Activated CD8-positive, alpha-beta memory T cell treated with anti-CD3 and anti-CD28 coated beads for 24 hours (primary cell): ENCODE data around the gene BCHE.
"Not testable (repeated sequence)": the region's sequence is repeated elsewhere in the genome, so short reads cannot be mapped to it uniquely, and the experiment has no call there.

ENCODE experiments used
- DNase-seq: peaks from one replicate; pipeline ENCODE4 v3.0.0-alpha.2; 2020

Gene BCHE

GRCh38 chr3:165815682-165816081, 21.5 kb downstream of the BCHE start:
- DNase-seq: no peak

DNA sequence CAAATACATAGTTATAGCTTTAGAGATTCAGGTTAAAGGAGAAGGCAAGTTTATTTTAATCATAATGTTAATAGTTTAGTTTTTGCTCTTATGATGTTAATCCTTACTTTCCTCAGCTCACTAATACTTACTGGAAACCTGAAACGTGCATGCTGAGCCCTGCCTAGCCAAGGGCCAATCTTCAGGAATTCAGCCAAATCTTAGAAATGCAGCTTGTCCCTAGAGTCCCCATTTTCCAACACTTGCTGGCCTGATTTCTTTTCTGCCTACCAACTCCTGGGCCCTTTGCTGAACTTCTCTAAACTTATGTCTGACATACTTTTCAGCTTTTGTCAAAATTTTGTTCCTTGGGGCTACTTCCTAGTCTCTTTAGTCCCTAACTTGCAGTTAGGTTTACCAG, 22.8 kb downstream of the BCHE start:
- DNase-seq: no peak

- not testable (repeated sequence) for DNase-seq
Measured at GRCh38 chr3:165807937-165808336, 29.3 kb downstream of the BCHE start.

- no peak for DNase-seq
Measured at GRCh38 chr3:165805946-165806561, 31.2 kb downstream of the BCHE start.

DNA sequence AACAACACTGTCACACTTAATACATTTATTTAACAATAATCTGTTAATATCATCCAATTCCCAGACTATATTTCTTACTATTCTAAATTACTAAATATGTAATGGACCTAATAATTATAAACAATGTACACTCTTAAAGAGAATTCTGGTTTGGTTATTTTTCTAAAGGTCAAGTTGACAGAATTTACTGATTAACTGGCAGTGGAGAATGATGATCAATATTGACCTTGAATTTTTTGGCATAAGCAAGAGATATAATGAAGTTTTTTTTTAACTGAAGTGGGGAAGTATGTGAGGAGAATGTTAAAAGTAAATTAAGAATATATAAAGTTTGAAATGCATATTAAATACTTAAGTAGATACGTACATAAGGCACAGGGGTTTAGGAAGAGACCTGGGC, 33.8 kb downstream of the BCHE start:
- DNase-seq: no peak

DNA sequence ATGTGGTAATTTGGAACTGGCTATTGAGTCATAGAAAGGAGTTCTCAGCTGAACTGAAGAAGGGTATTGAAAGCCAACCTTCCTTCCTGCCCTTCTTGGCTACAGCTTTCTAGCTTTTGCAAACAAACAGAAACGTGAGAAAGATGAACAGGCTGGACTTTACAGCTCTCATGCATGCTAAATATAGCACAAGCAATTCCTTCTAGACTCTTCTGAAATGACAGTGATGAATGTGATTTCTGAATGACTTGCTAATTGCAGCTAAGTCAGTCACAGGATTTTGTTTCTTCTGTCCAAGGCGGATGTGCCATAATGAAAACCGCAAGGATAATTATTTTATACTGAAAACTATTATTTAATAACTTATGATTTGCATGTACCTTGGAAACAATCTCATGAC, 36.3 kb downstream of the BCHE start:
- DNase-seq: no peak

- no peak for DNase-seq
Measured at GRCh38 chr3:165799026-165799425, 38.2 kb downstream of the BCHE start.

DNA sequence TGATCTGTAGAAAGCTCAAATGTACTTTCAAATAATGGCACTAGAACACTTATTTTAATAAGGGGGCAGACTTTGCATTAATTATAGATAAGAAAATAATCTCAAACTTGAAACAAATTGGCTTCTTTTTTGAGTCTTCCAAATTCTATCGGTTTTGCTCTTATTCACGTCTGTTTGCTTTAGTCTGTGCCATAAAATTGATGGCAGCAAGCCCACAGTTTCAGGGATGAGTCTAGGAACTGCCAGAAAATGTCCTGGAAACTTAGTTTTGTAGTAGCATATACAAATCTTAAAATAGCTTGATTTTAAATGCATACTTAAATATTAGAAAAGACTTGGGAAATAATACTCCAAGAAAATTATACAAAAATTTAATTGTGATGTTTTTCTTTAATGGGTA, 39.7 kb downstream of the BCHE start:
- no peak for DNase-seq

DNA sequence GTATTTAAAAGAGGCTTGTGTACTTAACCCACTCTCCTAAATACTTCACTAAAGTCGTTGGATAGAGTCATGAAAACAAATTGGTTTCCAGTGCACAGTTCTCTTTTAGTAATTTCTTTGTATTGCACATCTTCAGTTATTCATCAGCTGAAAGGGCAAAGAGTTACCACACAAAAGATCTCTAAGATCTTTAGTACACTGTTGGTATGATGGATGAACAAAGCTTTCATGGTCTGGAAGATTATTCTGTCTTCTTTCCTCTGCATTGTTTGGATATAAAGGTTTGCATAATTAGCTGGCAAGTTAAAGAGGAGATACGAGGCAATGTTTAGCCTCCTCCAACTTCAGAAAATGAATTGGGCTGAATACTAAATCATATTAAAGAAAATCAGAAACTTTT, 40.5 kb downstream of the BCHE start:
- DNase-seq: no peak

DNA sequence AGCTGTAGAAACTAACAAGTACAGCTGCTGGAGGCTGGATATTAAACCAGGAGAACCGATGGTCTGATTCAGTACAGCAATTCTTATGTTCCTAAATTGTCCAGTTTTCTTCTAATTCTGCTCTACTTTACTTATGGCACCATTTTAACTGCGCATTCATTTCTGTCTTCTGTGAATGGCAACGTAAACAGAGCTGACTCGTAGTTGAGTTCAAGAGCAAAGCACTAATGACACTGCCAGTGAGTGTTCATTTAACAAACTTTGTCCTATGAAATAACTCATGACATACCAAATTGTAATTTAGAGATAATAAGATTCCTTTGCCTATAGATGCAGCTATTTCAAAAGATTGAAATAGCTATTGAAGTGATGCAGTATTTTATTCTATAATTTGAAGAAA, 48.7 kb downstream of the BCHE start:
- no peak for DNase-seq

- DNase-seq: no peak
Measured at GRCh38 chr3:165786013-165786412, 51.2 kb downstream of the BCHE start.

- no peak for DNase-seq
Measured at GRCh38 chr3:165784337-165784736, 52.9 kb downstream of the BCHE start.

DNA sequence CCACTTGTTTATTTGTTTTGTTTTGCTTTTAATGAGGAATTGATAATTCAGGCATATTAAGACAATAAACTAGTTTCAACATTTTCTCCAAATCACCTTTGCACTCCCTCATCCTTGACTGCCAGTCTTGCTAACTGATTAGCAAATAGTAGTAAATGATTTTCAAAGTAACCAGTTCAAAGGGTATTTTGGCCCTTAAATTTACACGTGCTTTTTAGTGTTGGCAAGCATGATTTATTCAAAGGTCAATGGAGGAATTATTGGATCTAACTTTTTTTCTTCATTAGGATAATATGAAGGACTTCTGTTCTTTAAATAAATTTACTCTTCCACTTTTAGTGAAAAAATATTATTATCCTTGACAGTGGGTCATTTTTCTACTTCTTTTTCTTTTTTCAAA, 53.8 kb downstream of the BCHE start:
- DNase-seq: no peak

DNA sequence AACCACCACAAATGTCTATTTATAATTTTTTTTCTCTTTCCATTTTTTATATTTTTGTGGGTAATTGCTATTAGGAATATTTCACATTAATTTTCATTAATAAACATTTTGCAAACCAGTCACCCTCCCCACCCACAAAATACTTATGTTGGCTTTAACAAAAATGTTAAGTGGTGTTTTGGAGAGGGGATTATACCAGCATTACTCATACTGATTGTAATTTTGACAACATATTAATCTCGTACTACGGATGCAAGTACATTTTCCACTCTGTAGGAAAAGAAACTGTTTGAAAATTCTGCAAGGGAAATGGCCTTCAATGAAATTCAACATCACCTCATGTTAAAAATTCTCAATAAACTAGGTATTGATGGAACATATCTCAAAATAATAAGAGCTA, 58.3 kb downstream of the BCHE start:
- no peak for DNase-seq

- no peak for DNase-seq
Measured at GRCh38 chr3:165778456-165778855, 58.8 kb downstream of the BCHE start.

- DNase-seq: no peak
Measured at GRCh38 chr3:165775824-165776223, 61.4 kb downstream of the BCHE start.

DNA sequence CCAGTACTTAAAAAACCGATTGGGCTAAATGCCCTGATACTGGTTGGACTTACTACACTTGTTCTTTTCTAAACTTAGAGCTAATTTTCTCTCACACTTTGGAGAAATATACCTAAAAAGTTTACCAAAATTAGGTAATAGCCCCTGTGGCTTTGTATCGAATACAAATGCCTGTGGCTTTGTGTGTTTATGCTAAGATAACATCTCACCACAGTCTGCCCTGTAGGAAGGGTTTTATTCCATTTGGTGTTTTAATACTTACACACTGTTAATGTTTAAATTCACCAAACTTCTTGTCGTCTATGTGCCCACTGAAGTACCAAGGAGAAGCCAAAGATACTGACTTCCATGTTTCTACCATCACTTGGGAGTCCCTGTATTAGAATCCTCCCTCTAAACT, 66.4 kb downstream of the BCHE start:
- no peak for DNase-seq

GRCh38 chr3:165768680-165769079, 68.5 kb downstream of the BCHE start:
- no peak for DNase-seq

DNA sequence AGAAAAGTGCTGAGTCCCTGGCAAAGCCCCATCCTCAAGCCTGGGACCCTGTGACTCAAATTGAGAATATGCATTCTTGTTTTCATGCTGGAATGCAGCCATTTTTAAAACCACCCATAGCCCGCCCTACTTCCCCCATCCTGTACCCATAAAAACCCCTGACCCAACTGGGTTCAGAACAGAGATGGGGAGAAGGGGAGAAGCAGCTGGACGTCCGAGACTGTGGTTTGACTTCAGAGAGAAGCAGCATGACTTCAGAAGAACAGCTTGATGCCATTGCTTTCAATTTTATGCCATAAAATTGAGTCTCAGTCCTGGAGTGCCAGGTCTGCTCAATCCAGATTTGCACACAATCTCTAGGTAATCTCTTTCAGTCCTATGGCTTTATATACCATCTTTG, 78.2 kb downstream of the BCHE start:
- DNase-seq: no peak

DNA sequence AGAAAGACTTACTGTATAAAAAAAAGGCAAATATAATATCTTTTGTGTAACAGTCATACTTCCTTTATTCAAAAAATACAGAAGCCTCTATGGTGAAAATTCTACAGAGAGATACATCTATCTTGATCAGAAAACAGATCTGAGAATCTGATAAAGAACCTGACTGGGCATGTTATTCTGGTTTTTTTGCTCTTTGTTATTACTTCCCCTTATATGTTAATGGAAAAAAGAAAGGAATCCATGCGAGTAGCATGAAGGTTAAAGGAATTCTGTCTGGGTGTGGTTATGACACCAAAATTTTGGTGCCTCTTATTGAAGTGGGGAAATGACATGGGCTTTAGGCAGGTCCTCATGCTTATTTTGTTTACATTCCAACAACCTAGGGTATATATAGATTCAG, 81.7 kb downstream of the BCHE start:
- DNase-seq: no peak

- DNase-seq: no peak
Measured at GRCh38 chr3:165754219-165755007, 82.8 kb downstream of the BCHE start.

DNA sequence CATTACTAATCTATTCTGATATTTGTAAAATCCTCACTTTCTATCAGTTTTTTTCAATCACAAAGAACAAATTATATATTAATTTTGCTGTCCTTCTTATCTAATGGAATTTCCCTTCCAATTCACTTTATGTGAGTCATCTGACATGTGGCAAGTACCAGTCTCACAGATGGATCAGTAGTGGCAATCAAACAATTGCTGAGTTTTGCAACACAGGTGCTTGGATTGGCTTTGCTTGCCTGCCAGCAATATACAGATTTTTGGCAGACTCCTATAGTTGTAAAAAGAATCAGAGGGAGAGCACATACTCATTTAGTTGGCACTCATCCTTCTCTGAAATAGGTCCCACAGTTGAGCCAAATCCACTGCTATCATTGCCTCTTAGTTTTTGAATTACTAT, 83.7 kb downstream of the BCHE start:
- DNase-seq: no peak

- no peak for DNase-seq
Measured at GRCh38 chr3:165751637-165752036, 85.6 kb downstream of the BCHE start.

DNA sequence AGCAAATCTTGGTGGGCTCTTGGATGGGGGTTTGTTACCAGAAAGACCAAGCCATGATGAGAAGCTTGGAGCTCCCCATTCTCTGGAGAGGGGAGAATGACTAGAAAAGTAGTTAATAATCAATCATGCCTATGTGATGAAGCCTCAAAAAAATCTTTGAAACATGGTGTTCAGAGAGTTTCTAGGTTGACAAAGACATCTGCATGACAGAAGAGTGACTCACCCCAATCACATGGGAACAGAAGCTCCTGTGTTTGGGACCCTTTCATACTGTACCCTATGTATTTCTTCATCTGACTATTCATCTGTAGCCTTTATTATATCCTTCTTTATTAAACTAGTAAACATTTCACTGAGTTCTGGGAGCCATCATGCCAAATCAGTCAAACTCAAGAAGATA, 87.4 kb downstream of the BCHE start:
- DNase-seq: no peak

DNA sequence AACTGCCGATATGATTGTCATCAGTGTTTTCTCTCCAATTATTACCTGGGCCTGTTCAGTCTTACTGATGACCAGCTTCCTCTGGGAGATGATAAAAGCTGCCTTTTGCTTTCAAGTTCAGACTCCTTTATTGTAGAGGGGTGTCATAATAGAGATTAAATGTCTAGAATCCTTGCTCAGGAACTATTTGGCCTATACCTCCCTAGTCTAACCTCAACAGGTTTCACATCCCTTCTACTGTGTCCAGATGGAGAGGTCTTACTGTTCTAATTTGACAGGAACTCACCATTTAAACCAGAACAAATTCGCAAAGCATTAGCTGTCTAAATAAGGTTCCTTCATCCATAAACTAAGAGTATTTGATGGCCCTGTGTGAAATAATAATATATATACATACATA, 88.0 kb downstream of the BCHE start:
- no peak for DNase-seq
